Measurements from ENCODE around the gene ST6GALNAC3. TPM values are rescaled to one million over a fixed set of nuclear protein-coding genes. Genes with fewer than 3 reads are reported as not detected.

Gene ST6GALNAC3
- total RNA-seq, 1 donor from 2014 or later = 25.8 TPM

DNA sequence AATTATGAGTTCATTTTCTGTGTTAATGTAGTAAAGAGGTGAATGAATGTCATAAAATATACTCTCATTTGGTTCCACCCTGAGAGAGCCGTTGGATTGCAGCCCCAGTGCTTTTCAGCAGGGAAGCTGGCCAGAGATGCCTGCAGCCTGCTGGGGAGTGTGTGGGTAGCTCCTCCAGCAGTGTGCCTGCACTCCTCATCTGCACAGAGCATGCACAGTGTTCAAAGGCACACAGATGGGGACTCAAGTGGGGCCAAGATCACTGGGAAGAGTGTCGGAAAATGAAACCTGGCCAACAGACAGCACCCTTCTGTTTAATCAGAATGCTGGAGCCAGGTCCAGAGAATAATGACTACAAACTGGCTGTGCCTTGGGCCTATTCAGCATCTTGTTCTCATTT is 206.8 kb downstream of the ST6GALNAC3 start:
- DNase-seq (ENCODE audit: low spot score) = no peak

DNA sequence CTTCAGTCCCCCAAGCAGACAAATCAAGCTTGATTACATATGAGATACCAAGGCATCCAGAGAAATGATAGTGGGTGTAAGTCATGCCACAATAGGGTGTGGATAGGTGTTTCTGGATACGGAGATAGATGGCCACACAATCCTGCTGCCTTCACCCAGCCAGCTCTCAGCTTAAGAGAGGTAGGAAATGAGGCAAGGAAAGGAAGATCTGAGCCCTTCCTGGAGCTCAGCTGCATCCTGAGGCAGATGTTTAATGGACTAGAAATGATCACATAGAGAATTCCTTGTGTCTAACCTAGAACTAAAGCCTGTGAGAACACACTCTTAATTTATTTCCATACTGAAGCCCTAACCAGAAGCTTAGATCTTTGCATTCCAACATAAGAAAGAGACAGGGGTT is 210.3 kb downstream of the ST6GALNAC3 start:
- no peak for DNase-seq (ENCODE audit: low spot score)

DNA sequence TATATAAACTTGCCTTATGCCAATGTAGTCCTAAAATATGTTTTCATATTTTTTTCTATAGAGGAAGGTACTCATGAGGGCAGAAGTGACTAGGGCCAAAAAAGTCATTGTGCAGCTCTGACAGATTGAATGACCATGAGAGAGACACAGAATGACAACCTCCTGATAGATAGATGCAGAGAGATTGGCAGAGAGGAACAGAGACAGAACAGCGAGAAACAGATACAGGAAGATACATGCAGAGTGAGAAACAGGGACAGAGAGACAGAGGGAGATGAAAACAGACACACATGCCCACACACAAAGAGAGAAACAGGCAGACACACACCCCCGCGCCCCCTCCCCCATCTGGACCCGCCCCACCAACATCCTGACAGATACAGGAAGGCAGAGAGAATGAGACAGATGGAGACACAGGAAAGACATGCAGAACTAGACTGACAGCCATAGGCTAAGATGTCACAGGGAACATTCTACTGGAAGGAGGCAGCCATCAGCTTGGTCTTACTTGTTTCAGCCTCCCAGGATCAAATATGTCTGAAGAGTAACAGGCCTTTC is 211.1 kb downstream of the ST6GALNAC3 start:
- DNase-seq (ENCODE audit: low spot score) = no peak

DNA sequence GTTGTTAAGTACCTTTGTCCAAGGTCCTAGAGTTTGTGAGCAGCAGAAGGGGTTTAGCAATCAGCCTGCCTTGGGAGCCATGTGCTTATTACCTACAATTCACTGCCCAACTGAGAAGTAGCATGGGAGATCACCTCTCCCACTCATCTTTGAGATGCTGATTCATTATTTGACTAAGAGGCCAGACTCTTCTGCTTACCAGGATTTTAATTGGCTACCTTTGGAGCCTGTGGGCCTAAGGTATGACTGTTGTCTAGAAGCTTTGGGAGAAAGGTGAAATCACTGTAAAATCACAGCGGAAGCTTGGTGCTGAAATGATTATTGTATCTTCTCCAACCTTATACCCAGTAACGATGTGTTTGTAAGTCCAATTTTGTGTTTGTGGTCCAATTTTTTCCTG is 213.4 kb downstream of the ST6GALNAC3 start:
- no peak for DNase-seq (ENCODE audit: low spot score)

DNA sequence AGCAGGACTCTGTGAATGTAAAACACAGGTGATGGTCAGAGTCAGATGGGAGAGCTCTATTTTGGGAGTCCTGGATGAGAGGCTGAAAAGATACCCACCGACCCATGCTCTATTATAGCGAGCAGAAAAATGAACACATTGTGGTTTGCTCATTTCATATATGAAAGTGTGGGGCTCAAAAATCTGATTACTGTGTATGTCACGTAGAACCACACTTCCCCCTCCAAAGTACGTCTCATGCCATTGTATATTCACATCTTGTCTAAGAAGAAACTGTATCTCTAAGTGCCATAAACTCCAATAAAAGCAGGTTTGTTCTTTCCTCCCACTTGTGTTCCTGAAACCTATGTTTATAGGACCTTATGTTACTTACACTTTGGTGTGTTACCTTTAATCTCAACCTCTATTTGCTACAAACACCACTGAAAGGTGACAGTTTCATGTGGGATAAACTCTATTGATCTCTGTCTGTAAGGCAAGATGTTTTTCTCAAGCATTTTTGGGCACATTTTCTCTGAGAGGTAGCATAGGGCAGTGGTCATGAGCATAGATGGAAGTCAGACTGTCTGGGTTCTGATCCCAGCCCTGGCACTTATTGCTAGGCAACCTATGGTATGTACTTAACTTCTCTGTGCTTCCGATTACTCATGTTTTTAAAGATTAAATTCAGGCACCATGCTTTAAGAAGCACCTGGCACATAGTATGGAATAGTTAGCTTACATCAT is 214.4 kb downstream of the ST6GALNAC3 start:
- DNase-seq (ENCODE audit: low spot score) = no peak

DNA sequence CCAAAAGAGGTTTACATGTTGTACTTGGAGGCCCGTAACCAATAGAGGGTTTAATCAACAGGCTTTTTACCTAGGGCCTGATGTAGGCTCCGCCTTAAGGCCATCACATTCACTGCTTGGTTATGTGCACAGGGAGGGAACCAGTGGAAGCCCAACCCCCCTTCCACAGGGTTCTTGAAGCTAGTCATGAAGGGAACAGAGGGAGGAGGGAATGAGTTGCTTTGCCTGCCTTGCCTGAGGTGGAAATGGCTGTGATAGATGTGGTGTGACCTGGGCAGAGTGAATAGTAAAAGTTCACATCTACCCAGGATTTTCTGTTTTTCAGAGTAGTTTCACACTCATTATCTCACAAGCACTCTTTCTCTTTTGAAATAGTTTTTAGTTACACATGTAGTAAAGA is 215.1 kb downstream of the ST6GALNAC3 start:
- no peak for DNase-seq (ENCODE audit: low spot score)

DNA sequence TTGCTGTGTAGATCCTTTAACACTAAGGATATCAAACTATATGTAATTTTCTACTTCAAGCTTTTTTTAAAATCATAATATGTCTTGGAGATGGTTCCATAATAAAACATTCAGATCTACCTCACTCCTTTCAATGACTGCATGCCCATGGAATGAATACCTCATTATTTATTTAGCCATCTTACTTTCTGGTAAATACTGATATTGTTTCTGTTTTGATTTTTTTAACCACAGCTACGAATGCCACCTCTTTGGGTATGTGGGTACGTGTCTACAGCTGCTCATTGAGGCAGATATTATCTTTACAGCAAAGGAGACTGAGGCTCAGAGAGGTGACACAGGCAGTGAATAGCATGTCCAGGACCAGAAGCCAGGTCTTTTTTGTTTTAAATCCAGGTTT is 215.7 kb downstream of the ST6GALNAC3 start:
- no peak for DNase-seq (ENCODE audit: low spot score)

DNA sequence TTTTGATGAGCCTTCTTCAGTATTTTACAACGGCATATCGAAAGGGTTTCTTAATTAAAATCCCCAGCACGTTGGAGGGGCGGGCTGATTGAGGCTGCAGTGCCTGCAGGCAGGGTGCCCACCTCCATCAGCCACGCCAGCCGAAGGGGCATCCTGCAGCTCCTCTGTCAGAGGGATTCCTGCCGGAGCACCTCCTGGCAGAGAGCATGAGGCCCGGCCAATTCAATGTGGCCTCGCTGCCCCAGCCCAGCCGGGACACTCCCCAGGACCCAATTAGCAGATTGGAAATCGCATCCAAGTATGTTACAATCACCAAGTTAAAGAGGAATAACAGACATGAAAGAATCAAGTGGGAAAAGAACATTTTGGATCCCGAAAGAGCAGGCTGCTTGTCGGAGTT is 216.6 kb downstream of the ST6GALNAC3 start:
- no peak for DNase-seq (ENCODE audit: low spot score)

DNA sequence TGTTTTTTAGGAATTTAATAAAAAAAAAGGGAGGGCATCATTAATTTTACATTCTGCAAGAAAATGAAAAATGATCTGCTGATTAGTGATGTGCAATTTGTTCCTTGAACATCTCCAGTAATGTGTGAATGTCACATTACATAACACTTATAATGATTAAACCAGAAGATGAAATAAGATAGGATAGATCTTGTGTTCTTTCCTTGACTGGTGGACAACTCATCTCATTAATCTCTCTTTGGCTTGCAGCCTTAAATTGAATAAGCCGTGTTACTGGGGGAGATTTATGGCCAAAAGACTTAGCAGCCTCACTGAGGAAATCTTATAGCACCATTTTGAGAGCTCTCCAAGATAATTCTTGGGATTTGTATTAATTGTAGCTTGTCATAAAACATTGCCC is 217.2 kb downstream of the ST6GALNAC3 start:
- DNase-seq (ENCODE audit: low spot score) = no peak

DNA sequence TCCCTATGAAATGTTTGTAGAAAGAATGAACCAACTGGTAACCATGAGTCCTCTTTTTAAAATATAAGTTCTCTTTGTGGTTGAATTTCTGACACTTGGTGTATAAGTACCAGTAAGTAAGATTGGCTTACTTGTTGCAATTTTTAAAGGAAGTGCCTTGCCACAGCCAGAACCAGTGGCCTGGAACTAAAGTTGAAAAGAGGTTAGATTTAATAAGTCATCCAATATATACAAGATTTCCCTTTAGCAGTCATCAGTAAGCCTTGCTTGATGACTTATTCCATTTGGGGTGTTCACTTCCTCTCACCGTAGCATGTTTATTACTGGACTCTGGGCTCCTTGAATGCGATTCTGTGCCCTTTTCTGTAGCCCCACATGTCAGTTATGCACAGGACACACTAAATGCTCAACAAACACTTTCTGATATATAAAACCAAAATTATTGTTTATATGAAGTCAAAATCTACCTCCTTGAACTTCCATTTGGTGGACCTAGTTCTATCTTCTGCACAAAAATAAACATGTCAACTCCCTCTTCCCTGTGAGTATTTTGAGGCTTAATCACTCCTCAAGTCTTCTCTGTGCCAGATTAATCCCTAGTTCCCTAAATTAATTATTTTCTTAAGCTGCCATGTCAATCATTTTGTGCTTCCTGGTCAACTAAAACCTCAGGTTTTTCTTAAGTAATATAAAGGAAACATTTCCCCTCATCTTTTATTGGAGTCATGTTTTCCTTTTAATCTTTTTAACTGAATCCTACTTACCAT is 218.1 kb downstream of the ST6GALNAC3 start:
- no peak for DNase-seq (ENCODE audit: low spot score)

DNA sequence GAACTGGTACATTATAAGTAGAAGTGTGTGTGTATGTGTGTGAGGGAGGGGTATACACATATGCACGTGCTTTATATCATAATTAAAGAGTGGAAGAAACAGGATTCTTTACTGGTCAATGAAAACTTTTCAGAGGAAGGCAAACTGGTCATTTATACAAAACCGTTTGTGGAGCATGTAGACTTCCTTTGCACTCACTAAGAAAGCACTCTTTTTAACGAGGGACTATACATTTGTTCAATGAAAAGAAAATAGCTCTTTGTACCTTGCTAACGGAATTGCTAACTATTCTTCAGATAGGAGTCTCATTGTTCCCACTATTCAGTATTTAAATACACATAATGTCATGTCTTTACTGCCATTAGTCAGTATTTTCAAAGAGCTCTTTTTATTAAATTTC is 219.3 kb downstream of the ST6GALNAC3 start:
- DNase-seq (ENCODE audit: low spot score) = no peak

DNA sequence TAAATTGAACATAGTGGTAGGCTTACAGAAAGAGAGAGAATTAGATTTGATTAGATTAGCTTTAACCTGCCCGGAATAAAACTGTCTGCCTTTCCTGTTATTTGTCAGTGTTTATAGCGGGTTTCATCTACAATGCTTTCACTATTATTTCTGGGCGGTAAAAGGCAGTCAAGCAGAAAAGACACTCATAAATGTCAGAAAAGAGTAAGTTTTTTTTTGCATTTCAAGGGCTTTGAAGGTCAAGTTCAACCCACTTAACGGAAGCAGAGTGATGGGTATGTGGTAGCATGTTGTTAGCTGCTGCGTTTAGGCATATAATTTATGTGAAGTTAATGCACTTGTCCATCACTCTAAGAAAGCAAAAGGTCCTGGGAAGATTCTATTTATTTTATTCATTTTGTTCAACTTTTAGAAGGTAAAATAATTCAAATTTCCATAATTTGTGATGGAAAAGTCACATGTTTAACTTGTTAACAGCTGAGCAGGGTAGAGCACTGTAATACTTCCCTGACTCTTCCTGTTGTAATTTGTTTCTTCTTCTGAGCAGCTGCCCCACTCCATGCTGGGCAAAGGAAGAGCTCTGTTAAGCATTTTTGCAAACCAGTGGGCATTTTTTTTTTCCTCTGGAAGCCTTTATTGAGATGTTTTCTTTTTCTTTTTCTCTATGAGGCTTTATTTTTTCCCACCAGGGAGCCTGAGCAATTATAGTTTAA is 220.1 kb downstream of the ST6GALNAC3 start:
- no peak for DNase-seq (ENCODE audit: low spot score)

DNA sequence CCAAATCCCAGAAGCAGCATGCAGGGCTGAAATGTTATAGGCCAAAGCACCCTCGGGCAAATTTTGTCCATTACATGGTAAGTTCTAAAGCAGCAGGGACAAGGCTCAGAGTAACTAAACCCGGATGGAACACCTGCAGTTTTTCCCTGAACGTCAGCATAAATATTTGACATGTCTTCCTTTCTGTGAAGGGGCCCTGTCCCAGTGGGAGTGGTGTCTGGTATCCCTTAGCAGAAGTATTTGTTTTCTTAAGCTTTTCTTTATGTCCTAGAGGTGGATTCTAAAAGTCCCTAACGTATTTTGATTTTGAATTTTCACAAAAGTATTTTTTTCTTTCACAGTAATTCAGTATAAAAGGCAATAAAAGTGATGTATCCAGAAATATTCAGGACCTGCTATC is 223.9 kb downstream of the ST6GALNAC3 start:
- DNase-seq (ENCODE audit: low spot score) = no peak

DNA sequence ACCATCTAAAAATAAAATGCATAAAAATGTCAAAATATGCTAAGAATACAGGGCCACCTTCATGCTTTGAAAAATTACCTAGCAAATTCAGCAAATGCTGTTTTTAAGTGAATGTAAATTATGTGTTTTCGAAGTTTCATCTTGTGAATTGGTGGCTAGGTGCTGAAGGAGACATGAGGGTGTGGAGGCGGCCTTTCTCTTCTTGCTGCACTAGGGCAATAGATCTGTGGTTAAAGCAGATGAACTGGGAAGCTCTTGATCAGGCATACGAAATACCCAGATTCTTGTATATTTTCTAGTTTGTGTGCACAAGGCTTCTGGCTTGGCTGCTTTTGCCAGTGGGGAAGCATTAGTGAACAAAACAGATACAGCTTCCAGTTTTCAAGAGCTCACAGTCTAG is 224.5 kb downstream of the ST6GALNAC3 start:
- no peak for DNase-seq (ENCODE audit: low spot score)

DNA sequence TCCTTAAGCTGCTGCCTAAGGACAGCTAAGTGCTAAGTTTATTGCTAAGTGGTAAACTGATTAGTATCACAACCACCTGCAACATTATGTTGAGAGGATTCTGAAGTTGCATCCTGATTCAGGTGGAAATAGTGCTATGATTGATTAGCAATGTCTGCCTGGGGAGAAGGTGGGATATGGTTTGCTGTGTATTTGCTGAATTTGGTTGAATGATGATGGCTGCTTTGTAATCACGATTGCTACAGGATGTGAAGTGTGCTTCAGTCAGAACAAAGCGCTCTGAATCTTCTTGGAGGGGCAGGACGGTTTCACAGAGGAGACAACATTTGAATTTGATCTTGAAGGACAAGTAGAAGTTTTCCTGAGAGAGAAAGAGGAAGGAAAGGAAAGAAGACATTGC is 226.0 kb downstream of the ST6GALNAC3 start:
- no peak for DNase-seq (ENCODE audit: low spot score)

DNA sequence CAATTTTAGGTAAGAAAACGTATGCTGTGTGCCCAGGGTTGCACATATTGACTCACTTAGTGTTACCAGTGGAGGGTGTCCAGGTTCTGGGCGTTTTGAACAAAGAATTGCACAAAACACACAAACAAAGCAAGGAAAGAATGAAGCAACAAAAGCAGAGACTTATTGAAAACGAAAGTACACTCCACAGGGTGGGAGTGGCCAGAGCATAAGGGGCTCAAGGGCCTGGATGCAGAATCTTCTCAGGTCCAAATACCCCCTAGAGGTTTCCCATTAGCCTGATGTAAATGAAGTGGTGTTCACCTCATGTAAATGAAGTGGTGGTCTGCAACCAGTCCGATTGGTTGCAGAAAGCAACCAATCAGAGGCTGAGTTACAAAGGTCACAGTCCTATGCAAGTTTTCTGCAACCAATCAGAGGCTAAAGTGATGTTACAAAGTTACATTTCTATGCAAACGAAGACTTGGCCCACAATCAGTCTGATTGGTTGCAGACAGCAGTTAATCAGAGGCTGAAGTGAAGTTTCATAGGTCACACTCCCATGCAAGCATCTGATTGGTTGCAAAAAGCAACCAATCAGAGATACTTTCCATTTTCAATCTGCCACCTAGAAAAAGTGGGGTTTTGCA is 228.3 kb downstream of the ST6GALNAC3 start:
- DNase-seq (ENCODE audit: low spot score) = no peak

DNA sequence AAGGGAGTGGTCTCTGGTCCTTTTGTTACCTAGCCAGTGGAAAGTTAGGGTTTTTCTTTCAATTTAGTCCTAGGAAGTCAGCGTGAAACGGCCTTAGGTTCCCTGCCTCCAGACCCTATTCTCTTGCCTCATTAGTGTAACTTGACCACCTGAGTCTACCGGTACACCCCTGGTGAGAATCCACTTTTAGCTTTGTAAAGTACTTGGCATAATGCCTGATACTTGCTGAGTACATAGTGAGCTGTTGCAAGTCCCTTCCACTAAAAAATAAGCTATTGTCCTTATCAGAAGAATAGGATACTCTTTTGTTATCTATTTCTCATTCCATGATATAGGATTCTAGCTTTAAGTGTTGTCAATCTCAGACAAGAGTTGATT is 228.8 kb downstream of the ST6GALNAC3 start:
- no peak for DNase-seq (ENCODE audit: low spot score)

DNA sequence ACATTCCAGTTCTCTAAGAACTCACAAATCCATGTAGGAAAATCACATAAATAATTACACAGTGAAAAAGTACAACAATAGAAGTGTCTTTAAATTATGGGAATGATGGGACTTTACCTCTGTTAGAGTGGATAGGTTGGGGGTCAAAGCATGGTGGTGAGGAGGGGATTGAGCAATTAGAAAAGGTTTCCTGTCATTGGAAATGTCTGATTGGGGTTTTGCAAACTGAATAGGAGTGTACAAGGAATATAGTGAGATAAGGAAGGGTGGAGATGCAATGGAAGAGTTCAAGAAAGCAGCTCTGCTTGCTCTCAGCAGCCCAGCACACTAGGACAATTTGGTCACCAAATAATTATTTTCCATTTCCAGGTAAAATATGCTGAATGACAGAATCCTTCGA is 238.8 kb downstream of the ST6GALNAC3 start:
- DNase-seq (ENCODE audit: low spot score) = no peak

DNA sequence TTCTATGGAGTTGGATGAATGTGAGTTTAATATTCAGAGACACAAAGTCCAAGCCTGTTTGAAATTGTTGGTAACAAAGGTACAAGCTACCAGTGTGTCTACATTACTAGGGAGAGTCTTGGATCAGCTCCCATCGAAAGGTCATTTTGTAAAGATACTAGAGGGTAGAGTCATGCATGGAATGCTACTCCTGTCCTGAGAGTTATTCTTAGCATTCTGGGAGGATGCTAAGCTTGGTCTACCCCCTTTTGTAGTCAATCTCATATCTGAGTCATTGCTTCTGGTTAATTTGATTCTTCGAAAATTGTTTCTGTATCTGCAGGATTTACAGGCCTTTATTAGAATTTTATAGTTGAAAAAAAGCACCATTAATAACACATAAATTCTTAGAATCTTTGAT is 240.2 kb downstream of the ST6GALNAC3 start:
- DNase-seq (ENCODE audit: low spot score) = no peak

DNA sequence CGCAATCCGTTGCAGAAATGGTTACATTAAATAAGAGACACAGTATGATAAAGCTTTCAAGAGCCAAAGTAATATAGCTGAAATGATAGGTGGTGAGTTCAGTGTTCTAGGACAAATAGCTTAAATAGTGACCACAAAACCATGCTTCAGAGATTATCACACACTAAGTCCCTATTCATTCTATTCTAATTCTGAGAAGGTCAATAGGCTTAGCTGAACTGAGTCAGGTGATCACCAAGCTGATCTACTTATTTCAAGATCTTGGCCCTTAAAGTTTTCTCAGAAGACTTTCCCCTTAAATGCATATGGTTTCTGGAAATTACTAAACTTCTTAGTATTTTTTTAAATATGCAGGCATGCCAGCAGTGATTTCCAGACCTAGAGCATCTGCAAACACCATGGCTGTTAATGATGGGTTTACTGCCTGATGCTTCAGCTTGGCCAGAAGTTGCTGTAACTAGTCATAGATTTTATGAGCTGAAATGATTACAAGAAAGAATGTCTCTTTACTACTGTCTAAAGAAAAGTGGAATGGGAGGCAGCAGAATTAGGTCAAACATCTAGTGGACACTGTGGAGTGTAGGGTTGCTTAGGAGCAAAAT is 242.9 kb downstream of the ST6GALNAC3 start:
- no peak for DNase-seq (ENCODE audit: low spot score)

DNA sequence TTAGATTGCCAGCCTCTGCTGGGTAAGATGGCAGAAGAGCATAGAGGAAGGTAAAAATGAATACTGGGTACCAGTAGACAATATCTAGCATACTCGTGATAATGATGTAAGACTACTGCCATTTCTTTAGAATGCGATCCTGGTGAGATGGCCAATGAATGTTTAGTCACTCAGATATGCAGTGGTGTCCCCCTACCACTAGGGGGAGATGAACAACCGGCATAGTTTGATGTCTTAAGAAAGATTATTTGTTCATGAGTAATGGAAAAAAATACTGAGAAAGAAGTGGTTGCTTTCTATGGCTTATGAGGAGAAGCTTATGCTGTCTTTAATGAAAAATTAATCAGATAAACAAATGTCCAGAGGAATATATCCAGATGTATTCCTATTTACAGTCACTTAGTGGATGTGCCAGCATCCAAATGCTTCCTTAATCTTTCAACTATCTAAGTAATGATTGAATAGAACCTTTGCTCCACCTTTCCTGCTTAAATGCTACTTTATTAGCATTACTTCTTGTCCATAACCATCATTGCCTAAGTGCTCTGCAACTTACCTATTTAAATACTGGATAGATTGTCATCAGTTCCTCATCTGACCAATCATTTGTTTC is 256.6 kb downstream of the ST6GALNAC3 start:
- no peak for DNase-seq (ENCODE audit: low spot score)

Data from mesenteric fat pad (tissue), 1 donor.